Effector memory CD4-positive, alpha-beta T cell (primary cell): ENCODE data around the gene ODF2.
"Not testable (repeated sequence)": the region's sequence is repeated elsewhere in the genome, so short reads cannot be mapped to it uniquely, and the experiment has no call there.

Experiments used
- DNase-seq, 3 donors: peaks; one replicate each; pipeline ENCODE4 v3.0.0-alpha.2; 2020
- H3K27ac ChIP-seq: 2 replicates; pipeline ENCODE4 v1.7.0; 2013; ENCODE audit warnings: mild to moderate bottlenecking, low read length, moderate library complexity; ENCODE audit not compliant: insufficient read depth, poor library complexity, severe bottlenecking
- H3K27me3 ChIP-seq: replicated peaks from 2 replicates; pipeline ENCODE4 v1.7.0; 2013; ENCODE audit warnings: mild to moderate bottlenecking, low read length; ENCODE audit not compliant: insufficient read depth, control insufficient read depth, poor library complexity, severe bottlenecking
- H3K36me3 ChIP-seq: 2 replicates; pipeline ENCODE4 v1.7.0; 2013; ENCODE audit warnings: mild to moderate bottlenecking, low read length, moderate library complexity; ENCODE audit not compliant: control insufficient read depth, insufficient read depth
- H3K4me1 ChIP-seq: 2 replicates; pipeline ENCODE4 v1.7.0; 2013; ENCODE audit warnings: low read length, mild to moderate bottlenecking; ENCODE audit not compliant: control insufficient read depth, insufficient read depth, poor library complexity, severe bottlenecking
- H3K4me3 ChIP-seq: 2 replicates; pipeline ENCODE4 v1.7.0; 2013; ENCODE audit warnings: low read length, low read depth, mild to moderate bottlenecking; ENCODE audit not compliant: insufficient read depth, poor library complexity, severe bottlenecking
- H3K9me3 ChIP-seq: 2 replicates; pipeline ENCODE4 v1.7.0; 2013; ENCODE audit warnings: mild to moderate bottlenecking, low read length, moderate library complexity; ENCODE audit not compliant: control insufficient read depth

Gene ODF2

GRCh38 chr9:128415281-128415680 is 40.5 kb upstream of the ODF2 start:
- Histone ChIP-seq H3K4me1 (peaks cover 14% of the 10 kb centered on the region), H3K36me3 (no peaks in the 10 kb centered on the region), H3K27ac (no peak overlapping the region), H3K4me3 (no peak overlapping the region), H3K9me3 (no peaks in the 10 kb centered on the region), H3K27me3 (peaks cover 10% of the 10 kb centered on the region)
- DNase-seq, result no peak

DNA sequence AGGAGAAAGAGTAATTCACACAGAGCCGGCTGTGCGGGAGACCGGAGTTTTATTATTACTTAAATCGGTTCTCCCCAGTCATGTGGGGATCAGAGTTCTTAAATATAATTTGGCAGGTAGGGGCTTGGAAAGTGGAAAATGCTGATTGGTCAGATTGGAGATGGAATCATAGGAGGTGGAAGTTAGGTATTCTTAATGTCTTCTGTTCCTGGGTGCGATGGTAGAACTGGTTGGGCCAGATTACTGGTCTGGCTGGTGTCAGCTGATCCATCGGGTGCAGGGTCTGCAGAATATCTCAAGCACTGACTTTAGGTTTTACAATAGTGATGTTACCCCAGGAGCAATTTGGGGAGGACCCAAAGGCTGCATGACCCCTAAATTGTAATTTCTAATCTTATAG is 39.8 kb upstream of the ODF2 start:
- peaks cover 10% of the 10 kb centered on the region for H3K27me3 ChIP-seq
- no peak overlapping the region for H3K27ac ChIP-seq

GRCh38 chr9:128416432-128417019 is 39.3 kb upstream of the ODF2 start:
- no peak overlapping the region for H3K27ac ChIP-seq

More for the DNA sequence above, 39.8 kb upstream of the ODF2 start:
- no peaks in the 10 kb centered on the region for H3K36me3 ChIP-seq
- peaks cover 16% of the 10 kb centered on the region for H3K4me1 ChIP-seq
- H3K9me3 ChIP-seq, result no peaks in the 10 kb centered on the region
- DNase-seq, result no peak
- no peak overlapping the region for H3K4me3 ChIP-seq

GRCh38 chr9:128419061-128419925 is 36.5 kb upstream of the ODF2 start:
- Histone ChIP-seq H3K4me3 (peak overlapping the region; percentile 22), H3K27ac (no peak overlapping the region), H3K36me3 (no peaks in the 10 kb centered on the region), H3K9me3 (no peaks in the 10 kb centered on the region), H3K27me3 (peaks cover 8% of the 10 kb centered on the region), H3K4me1 (peaks cover 21% of the 10 kb centered on the region)
- no peak for DNase-seq

More at GRCh38 chr9:128416432-128417019, 39.3 kb upstream of the ODF2 start:
- Histone ChIP-seq H3K36me3 (no peaks in the 10 kb centered on the region), H3K27me3 (peaks cover 10% of the 10 kb centered on the region), H3K4me3 (no peak overlapping the region), H3K4me1 (peaks cover 21% of the 10 kb centered on the region), H3K9me3 (no peaks in the 10 kb centered on the region)
- DNase-seq, result no peak

DNA sequence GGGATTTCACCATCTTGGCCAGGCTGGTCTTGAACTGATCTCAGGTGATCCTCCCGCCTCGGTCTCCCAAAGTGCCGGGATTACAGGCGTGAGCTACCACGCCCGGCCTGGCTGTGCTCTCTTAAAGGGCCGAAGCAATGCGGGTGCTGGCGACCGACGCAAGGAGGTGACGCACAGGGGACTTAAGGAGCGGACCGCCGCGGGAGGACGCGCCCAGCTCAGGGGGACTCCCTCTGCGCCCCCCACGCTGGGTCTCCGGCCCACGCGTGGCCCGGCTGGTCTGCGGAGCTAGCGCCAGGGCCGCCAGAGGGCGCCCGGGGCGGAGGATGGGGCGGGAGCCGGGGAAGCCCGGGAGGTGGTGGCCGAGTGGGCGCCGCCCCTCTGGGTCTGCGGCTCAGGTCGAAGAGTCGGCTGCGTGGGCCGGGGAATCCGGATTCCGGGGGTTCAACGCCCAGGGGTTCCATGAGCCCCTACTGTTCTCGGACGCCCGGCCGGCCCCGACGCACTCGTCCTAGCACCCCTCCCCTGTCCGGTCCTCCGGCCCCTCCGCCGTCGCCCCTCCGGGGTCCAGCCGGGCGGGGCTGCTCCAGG is 35.7 kb upstream of the ODF2 start:
- peak; percentile 36 to 50 (median 38) for DNase-seq
- Histone ChIP-seq H3K27me3 (peaks cover 7% of the 10 kb centered on the region), H3K4me3 (peak overlapping the region; percentile 83), H3K9me3 (no peaks in the 10 kb centered on the region), H3K27ac (no peak overlapping the region), H3K4me1 (peaks cover 21% of the 10 kb centered on the region), H3K36me3 (no peaks in the 10 kb centered on the region)

DNA sequence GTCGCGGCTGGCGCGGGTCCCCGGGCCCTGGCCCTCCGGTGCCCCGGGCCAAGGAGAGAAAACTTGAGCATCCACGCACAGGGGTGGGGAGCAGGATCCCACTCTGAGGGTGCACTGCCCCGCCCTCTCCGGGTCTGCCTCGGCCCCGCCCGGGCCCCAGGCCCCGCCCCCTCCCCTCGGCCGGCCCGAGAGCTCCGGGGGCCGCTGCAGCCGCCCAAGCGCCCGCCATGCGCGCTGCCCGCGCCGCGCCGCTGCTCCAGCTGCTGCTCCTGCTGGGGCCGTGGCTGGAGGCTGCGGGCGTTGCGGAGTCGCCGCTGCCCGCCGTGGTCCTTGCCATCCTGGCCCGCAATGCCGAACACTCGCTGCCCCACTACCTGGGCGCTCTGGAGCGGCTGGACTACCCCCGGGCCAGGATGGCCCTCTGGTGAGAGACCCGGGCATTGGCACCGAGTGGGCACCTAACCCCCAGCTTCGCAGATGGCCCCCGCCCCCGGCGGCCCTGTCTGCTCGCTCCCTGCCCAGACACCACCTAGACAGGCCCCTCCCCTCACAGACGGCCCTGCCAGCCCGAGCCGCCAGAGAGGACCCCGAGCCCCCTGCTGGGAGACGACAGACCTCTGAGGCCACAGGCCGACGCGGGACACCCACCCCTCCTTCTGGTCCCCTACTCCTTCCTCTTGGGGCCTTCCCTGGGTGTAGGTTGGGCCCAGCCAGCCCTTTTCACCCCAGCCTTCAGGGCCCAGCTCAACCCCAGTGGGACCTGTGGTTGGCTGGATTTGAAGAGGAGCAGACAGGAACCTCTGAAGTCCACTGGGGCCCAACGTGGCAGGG is 34.9 kb upstream of the ODF2 start, which contains the start of gene CERCAM:
CERCAM (plus strand) TSS at position 207 of the 831 bp plus-strand sequence; CDS start at position 228, 21 bp downstream.
- no peaks in the 10 kb centered on the region for H3K9me3 ChIP-seq
- H3K27me3 ChIP-seq, result peaks cover 5% of the 10 kb centered on the region
- peaks cover 21% of the 10 kb centered on the region for H3K4me1 ChIP-seq
- DNase-seq, result peak; percentile 16 to 37 (median 29)
- no peak within 1 kb of the TSS for H3K27ac ChIP-seq
- H3K4me3 ChIP-seq, result peak within 1 kb of the TSS; percentile 83
- H3K36me3 ChIP-seq, result no peaks in the 10 kb centered on the region

DNA sequence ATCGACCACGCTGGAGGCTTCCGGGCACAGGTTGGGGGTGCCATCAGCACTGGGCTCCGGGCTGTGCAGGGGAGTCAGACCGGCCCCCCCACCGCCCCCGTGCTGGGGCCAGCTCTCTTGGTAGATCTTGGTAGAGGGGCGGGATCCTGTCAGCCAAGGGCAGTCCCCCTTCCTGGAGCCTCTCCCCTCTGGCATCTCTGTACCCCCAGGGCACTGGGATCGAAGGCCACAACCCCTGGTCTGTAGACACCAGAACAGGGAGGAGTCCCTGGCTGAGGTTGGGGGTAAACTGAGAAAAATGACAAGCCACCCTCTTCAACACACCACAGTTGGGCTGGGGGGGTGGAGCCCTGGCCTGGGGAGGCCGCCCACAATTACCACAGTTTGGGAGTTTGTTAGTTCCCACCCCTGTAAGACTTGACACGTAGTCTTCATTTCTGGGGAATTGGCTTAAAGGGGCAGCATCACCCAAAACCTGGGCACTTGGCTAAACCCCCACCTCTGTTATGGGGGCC is 34.3 kb upstream of the ODF2 start:
- Histone ChIP-seq H3K9me3 (no peaks in the 10 kb centered on the region), H3K27me3 (peaks cover 5% of the 10 kb centered on the region), H3K36me3 (no peaks in the 10 kb centered on the region), H3K27ac (no peak overlapping the region), H3K4me3 (no peak overlapping the region), H3K4me1 (peaks cover 21% of the 10 kb centered on the region)
- no peak for DNase-seq

GRCh38 chr9:128422022-128422782 is 33.6 kb upstream of the ODF2 start:
- H3K27me3 ChIP-seq, H3K9me3 ChIP-seq, H3K36me3 ChIP-seq, H3K4me3 ChIP-seq, H3K27ac ChIP-seq, DNase-seq: not testable (repeated sequence)
- H3K4me1 ChIP-seq, result peaks cover 21% of the 10 kb centered on the region

GRCh38 chr9:128422783-128423150 is 33.0 kb upstream of the ODF2 start:
- H3K9me3 ChIP-seq, result no peaks in the 10 kb centered on the region

More at GRCh38 chr9:128422783-128423150, 33.0 kb upstream of the ODF2 start:
- no peak for DNase-seq
- H3K4me3 ChIP-seq, result no peak overlapping the region
- peaks cover 5% of the 10 kb centered on the region for H3K27me3 ChIP-seq
- H3K4me1 ChIP-seq, result peaks cover 21% of the 10 kb centered on the region
- H3K36me3 ChIP-seq, result no peaks in the 10 kb centered on the region
- no peak overlapping the region for H3K27ac ChIP-seq
